ENCODE measurements around the gene SYNPO.

The SYNPO gene, protein sequence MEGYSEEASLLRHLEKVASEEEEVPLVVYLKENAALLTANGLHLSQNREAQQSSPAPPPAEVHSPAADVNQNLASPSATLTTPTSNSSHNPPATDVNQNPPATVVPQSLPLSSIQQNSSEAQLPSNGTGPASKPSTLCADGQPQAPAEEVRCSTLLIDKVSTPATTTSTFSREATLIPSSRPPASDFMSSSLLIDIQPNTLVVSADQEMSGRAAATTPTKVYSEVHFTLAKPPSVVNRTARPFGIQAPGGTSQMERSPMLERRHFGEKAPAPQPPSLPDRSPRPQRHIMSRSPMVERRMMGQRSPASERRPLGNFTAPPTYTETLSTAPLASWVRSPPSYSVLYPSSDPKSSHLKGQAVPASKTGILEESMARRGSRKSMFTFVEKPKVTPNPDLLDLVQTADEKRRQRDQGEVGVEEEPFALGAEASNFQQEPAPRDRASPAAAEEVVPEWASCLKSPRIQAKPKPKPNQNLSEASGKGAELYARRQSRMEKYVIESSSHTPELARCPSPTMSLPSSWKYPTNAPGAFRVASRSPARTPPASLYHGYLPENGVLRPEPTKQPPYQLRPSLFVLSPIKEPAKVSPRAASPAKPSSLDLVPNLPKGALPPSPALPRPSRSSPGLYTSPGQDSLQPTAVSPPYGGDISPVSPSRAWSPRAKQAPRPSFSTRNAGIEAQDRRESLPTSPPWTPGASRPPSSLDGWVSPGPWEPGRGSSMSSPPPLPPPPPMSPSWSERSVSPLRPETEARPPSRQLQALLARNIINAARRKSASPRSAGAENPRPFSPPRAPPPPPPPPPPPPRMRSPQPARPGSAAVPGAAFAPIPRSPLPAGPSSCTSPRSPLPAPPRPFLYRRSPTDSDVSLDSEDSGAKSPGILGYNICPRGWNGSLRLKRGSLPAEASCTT

DNA sequence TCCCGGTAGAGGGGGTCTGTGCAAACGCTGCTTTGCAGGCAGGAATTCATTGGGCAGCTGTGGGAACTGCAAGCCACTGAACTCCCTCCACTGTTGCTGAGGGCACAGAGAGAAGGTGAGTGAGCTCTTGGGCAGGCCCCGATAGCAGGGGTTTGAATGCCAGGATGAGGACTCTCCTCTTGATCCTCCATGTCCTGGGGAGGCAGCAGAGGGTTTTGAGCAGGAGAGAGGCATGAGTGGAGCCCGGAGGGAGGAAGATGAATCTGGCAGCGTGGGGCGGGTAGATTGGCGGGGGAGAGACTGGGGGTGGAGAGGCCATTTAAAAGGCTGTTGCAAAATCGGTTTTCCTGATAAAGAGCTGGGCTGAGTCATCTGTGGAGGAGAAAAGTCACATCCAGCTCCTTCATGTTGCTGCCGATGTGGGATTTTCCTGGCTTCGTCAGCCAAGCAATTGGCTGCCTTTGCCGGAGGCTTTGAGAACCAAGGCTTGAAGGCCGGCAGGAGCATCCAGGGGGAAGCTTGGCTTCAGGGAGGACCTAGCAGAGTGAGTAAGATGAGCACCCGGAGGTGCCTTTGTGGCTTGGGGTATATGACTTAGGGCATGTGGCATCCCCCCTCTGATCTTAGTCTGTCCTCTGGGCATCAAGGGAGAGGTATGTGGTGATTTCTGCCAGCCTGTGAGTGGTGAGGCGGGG is at the start of gene SYNPO:
Gene SYNPO (plus strand): TSS at position 350 of the 695 bp plus-strand sequence. CDS start 7,616 bp downstream, outside the sequence.
- peak; percentile 75 for DNase-seq (ENCODE audit: low read depth)

DNA sequence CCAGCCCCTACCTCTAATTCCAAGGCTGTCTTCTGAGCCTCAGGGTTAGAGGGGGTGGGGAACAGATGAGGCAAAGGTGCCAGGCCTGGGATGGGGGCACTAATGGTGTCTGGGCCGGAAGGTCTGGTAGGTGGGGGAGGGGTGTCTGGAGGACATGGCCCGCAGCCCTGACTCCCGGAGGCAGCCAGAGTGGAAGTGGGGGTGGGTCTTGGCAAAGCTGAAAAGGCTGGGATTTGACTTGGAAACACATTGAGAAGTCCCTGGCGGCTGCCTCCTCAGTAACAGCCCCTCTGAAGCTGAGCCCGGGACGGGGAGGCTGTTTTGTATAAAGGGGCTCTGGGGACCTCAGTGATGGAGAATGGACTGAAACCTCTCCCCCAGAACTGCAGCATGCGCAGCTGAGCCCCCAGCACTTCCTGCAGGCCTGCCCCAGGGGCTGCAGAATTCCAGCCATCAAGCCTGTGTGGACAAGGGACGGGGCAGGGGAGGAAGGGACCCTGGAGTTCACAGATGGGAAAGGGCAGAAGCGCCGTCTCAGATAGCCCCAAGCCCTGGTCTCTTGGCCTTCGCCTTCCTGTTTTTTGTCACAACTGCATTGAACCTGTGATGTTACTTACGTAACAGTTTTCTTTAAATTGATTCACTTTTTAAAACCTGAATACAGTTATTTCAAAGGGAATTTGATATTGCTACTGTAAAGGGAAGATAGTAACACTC is 49.3 kb upstream of the SYNPO start:
- DNase-seq (ENCODE audit: low read depth) = no peak

DNA sequence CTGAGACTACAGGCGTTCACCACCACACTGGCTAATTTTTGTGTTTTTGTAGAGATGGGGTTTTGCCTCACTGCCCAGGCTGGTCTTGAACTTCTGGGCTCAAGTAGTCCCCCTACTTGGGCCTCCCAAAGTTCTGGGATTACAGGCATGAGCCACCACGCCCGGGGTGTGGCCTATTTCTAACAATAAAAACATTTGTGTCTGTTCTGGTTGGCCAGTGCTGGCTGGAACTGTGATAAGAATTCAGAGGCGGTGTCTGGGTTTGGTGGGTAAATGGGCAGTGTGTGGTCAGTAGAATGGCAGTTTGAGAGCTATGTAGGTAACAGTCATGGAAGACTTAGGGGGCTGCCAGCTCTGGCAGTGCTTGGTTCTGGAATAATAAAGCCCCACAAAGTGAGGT is 46.9 kb upstream of the SYNPO start:
- DNase-seq (ENCODE audit: low read depth) = no peak

DNA sequence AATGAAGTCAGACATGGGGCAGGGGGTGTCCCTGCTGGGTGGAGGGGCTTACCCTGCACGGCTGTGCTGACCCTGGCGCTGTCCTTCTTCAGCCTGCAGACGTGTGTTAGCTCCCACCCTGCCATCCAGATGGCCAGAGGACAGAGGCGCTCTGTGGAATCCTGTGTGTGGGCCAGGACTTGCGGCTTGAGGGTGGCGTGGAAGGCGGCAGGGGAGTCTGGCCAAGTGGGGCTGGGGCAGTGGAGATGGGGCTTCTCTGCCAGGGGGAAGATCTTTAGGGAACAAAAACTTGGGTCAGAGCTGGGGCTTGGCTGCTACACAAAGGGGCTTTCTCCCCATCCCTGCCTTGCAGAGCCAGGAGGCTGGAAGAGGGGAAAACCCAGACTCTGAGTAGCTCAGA is 46.5 kb upstream of the SYNPO start:
- no peak for DNase-seq (ENCODE audit: low read depth)

DNA sequence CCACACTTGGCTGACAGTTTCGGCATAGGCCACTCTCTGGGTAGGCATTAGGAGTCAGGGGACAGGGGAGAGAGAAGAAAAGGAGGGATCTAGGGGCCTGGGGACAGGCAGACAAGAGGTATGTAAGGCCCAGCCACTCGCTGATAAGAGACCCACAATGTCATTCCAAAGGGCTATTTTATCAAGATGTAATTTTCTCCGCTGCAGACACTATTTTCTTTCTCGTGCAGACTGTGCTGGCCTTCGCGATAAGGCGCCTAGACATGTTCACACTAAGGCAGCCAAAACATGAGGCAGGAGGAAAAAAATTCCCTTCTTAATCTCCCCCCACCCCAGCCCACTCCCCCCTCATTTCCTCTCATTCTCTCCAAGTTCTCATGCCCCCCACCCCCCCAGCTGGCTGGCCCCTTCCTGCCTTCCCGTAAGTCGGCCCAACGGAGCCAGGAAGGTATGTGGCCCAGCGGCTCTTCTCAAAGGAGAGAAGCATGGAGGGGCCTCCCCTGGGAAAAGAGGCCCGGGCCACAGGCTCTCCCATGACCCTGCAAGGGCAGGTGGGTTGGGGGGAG is 44.9 kb upstream of the SYNPO start:
- DNase-seq (ENCODE audit: low read depth) = no peak

DNA sequence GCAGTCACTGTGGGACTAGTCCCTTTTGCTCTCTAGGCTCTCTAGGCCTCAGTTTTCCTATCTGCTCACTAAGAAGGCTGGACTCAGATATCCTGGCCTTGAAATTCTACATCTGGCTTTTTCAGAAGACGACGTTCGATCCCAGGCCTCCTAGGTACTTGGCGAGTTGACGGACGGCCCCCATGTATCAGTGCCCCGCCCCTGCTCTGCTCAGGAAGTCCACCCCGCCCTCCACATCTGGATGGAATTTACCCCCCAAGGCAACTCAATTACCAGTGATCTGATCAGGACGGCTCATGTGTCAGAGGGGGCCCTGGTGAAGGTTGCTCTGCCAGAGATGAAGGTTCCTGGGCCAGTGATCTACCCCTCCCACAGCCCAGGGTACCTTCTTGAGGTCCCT is 44.1 kb upstream of the SYNPO start:
- DNase-seq (ENCODE audit: low read depth) = no peak

DNA sequence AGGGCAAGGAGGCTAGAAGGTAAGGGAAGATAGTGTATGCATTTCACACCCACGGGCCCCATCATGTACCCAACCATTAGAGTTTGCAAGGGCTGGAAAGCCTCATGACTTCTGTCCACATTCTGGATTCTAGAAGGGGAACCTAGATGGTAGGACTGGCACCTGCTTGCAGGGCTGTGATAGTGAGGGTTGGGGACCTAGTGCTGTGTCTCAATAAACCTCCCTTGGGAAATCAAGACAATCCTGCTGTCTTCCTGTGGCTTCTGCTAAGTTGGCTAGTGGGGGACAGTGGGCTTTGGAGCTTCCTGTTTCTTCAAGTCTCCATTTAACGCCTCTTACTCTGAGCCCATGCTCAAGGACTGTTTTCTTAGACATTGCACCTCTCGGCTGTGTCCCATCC is 43.6 kb upstream of the SYNPO start:
- DNase-seq (ENCODE audit: low read depth) = no peak

DNA sequence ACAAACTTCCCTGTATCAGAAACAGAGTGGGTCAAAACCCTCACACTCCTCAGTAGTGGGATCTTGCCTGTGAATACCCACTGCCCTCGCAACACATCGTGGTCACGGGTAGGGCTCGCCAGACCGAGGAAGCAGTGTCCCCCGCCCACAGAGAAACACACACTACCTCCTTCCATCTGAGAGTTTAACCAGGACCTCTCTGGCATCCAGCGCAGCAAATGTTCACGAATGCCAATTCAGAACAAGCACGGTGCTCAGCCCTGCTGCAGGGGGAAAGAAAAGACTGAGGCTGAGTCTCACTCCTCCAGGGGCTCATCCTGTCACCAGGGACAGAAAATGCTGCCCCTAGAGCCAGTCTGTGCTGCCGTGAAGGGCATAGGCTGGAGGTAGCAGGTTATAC is 42.5 kb upstream of the SYNPO start:
- no peak for DNase-seq (ENCODE audit: low read depth)

DNA sequence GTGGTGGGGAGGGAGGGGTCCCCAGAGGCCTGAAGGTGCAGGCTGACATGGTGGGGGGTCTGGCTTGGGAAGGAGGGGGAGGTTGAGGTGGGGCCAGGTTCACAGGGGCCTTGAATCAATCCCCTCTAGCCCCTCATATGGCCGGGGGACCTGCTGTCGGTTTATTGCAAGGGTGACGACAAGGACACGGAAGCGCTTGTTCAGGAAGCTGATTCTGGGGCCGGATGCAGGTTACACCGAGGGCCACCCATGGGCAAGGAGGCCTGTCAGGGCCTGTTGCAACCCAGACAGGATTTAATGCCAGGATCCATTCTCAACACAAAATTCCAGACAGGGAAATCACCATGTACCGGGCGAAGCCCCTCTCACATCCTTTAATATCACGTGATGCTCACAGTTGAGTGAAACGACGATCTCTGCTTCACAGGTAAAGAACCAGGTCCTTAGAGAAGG is 41.6 kb upstream of the SYNPO start:
- DNase-seq (ENCODE audit: low read depth) = no peak

DNA sequence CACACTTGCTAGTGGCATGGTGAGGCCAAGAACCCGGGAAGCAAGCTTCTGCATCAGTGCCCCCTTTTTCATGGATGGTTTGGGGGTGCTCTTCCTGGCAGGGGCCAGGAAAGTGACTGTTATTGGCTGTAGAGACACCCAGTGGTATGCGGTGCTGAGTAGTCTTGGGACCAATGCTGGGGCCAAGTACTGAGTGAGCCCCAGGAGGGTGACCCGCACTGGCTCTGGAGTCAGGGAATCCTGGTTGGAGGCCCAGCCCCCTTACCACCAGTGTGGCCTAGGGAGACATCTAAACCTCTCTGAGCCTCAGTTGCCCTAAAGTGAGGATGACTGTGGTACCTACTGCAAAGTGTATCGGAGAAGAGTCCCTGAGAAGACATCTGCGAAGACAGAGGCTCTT is 41.2 kb upstream of the SYNPO start:
- DNase-seq (ENCODE audit: low read depth) = no peak

DNA sequence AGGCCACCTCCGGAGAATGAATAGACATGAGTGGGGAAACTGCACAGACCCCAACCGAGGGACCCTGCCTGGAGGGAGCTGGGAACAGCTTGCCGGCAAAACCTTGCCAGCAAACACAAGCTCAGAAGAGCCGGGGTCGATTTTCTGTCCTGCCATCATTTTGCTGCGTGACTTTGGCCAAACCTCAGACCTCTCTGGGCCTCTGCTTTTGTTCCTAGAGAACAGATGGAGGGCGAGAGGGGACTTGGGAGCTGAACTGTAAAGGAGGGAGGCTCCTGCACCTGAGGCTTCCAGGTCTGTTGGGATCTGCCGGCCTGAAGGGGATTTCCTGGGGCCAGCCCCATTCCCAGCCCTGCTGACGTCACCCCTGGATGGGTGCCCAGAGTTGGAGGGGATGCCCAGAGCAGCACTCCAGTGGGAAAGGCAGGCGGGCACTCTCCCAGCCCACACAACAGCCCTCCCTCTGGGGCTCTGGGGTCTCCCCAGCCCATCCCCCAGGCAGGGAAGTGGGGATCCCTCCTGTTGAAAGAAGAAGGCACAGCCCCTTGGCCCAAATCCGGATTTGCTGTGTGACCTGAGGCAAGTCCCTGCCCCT is 40.4 kb upstream of the SYNPO start:
- no peak for DNase-seq (ENCODE audit: low read depth)

DNA sequence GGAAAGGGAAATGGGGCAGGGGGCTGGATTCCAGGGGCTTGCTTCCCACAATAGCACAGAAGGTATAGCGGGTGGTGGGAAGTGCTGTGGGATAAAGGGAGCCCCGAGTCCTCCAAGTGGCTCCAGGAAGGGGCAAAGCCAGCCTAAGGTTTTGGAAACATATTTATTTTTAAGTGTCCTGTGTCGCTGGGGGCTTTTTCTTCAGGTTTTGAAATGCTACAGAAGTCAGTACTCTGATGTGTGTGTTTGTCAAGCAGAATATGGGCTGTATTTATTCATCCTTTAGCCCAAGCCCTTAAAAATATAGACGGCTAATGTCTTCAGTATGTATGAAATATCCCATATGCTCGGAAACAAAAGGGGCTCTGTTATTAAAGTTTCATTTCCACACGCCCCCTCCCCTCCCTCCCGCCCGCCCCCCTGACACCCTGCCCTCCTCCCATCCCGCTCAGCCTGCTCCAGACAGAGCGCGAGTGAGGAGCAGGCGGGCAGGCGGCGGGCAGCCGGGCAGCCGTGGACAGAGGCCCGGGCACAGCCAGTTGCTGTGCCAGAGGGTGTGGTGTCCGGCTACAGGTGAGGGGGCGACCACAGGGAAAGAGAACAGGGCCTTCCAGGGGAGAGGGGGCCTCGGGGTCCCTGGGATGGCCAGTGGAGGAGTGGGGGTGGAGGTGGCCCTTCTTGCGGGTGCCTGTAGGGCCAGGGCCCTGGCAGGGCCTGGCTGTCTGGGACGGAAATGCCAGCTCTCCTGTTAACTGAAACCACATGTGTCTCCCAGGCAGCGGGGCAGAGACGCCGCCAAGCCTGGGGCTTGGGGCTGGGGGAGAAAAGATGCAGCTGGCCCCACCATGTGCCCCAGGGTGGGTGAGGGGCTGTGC is 39.6 kb upstream of the SYNPO start:
- no peak for DNase-seq (ENCODE audit: low read depth)

DNA sequence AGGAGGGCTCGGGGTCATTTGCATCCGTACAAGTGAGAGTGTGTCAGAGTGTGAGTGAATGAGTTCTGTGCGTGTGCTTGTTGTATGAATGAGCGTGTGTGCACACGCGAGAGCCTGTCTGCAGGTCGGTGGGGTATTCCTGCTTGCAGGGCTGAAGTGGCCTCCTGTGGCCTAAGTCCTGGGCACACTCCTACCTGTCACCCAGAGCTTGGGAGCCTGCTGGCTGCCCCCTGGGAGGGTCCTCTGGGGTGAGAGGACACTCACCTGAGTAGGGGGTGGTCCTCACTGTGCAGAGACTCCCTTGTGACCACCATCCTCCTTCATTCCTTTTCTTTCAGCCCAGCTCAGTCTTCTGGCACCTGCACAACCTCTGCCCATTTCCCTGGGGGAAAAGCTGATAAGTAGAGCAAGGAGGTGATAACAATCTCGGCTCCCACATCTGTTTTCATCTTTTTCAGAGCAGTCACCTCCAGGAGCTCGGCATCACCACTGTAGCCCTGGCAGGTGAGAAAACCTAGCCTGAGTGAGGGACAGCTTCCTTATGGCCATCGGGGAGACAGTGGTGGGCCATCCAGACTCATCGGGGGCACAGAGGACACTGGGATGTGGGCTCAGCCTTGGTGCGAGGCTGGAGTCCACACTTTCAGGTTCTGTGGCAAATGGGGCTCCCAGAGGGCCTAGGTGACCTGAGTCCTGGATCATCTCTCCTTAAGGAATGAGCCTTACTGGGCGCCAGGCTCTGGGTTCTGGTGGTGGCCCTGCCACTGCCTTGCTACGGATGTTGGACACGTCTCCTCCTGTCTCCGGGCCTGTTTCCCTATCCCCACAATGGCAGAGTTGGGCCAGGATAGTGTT is 38.7 kb upstream of the SYNPO start:
- DNase-seq (ENCODE audit: low read depth) = no peak

DNA sequence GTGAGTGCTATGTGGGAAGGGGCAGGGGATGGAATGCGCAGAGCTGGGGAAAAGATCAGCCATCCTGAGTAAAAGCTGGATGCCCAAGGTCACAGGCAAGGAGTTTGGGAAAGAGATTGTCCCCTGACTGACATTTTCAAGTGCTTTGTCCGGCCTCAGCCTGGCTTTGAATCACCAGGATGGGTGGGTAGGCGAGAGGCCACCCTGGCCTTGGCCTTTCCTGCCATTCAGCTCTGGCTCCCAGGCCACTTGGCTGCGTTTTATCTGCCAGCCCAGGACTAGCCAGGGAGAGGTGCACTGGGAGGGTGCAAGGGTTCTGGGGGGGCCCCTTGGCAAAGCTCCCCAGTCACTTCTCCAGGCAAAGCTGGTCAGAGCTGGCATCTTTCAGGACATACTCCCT is 37.4 kb upstream of the SYNPO start:
- DNase-seq (ENCODE audit: low read depth) = no peak

DNA sequence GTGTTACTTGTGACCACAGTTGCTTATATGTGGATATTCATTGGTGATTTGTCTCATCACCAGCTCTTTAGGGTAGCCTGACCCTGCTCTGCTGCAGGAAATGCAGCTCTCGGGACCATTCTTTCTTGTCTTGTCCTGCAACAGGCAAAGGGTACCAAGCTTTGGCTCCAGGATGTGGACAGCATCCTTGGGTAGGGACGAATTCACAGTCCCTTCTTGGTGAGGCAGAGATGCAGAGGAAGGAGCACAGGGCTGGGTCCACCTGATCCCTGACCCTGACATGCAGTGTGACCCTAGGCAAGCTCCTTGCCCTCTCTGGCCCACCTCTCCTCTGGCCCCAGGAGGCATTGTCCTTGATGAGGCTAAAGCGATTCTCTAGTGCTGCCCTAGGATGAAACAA is 37.0 kb upstream of the SYNPO start:
- no peak for DNase-seq (ENCODE audit: low read depth)

DNA sequence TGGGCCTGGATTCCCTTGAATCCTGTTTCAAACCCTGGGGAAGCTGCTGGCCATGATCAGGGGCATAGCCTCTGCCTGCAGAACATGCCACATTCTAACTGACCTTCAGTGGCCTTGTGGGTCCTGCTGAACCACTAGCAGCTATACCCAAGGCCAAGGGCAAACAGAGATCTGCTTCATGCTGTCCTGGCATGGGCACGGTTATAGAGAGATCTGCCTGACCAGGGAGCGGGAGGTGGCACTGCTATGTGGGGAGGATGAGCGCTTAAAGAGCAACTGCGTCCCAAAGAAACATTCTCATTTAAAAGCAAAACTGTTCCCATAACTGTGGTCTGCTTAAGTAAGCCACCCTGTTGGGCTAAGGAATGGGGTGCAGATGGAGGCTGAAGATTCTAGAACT is 36.5 kb upstream of the SYNPO start:
- no peak for DNase-seq (ENCODE audit: low read depth)

DNA sequence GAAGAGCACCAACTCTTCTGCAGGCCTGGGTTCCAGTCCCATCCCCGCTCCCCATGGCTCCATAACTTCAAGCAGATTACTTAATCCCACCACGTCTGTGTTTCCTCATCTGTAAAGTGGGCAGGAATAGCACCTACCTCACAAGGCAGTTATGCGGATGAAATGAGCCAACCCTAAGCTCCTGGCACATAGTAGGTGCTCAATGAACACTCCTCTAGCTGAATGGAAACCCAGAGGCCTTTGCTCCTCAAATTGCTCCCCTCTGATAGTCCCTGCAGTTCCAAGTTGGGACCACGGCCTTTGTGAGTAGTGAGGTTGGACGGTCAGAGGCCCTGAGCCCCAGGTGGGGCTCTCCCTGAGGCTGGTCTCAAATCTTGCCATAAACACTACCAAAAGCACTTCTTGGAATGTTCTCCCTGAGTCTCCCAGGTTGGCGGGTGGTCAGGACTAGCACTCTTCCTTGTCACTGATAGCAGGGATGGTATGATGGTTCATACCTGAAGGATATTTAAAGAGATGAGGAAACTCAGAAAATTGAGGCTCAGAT is 35.5 kb upstream of the SYNPO start:
- DNase-seq (ENCODE audit: low read depth) = no peak

DNA sequence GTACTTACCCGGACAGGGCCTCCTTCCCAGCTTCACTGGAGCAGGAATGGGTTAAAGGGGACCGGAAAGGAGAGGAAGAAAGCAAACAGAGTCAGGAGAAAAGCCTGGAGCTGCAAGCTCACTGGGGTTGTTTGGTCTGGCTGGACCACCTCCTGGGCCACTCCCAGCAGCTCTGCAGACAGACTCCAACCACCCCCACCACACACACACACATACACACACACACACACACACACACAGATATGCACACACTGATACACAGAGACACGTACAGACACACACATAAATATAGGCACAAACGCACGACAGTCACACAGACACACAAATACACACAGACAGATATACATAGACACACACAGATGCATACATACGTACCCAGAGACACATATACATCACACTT is 34.9 kb upstream of the SYNPO start:
- DNase-seq (ENCODE audit: low read depth) = no peak

DNA sequence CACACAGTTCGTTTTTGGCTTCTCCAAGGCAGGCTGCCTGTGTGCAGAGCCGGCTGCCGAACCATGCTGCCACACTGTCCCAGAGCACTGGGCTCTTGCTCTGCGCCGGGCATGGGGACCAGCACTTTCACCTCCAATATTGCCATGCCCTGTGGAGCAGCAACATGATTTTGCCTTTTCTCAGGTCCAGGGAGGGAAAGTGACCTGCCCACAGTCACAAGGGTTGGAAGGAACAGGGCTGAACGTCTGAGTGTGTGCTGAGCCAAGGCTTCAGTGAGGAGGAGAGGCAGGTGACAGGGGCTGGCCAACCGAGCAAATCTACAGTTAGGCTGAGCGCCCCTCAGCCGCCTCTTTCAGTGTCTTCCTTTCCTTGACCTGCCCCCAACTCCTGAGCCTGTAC is 34.0 kb upstream of the SYNPO start:
- no peak for DNase-seq (ENCODE audit: low read depth)

Measured in fibroblast of the conjunctiva (primary cell).